GM23338 (cell line): ENCODE data around the gene ABRAXAS1.
"Not testable (repeated sequence)": the region's sequence is repeated elsewhere in the genome, so short reads cannot be mapped to it uniquely, and the experiment has no call there.

Experiments used
- CREB1 ChIP-seq: fragments of 250-450 bp; sonication (Bioruptor Pico); IDR thresholded peaks from 2 replicates; pipeline ENCODE4 v1.5.0; 2020; ENCODE audit warnings: low read depth, mild to moderate bottlenecking, moderate library complexity
- CTCF ChIP-seq, 2 experiments: fragments of 200-600 bp in 1 of 2; sonication (generic) in 1 of 2; conservative IDR thresholded peaks; 2 replicates each; pipeline versions ENCODE4 v1.5.1 to v1.6.1; 2016 to 2017; ENCODE audit warnings: antibody characterized with exemption in 2 of 2, low read depth in 2 of 2, mild to moderate bottlenecking in 2 of 2, moderate library complexity in 1 of 2
- ETS1 ChIP-seq: IDR thresholded peaks from 2 replicates; pipeline ENCODE4 v1.6.1; 2016; ENCODE audit warnings: antibody characterized with exemption
- EZH2 ChIP-seq: fragments of 200-600 bp; sonication (generic); IDR thresholded peaks from one replicate; pipeline ENCODE4 v1.8.0; 2017; ENCODE audit warnings: antibody characterized with exemption, mild to moderate bottlenecking, low read depth; ENCODE audit not compliant: unreplicated experiment
- EZH2phosphoT487 ChIP-seq: fragments of 200-600 bp; sonication (generic); IDR thresholded peaks from one replicate; pipeline ENCODE4 v1.8.1; 2018; ENCODE audit warnings: antibody characterized with exemption; ENCODE audit not compliant: unreplicated experiment
- JUNB ChIP-seq: IDR thresholded peaks from one replicate; pipeline ENCODE4 v1.6.1; 2016; ENCODE audit warnings: antibody characterized with exemption; ENCODE audit not compliant: unreplicated experiment
- NANOG ChIP-seq: IDR thresholded peaks from 2 replicates; pipeline ENCODE4 v1.6.1; 2016; ENCODE audit warnings: antibody characterized with exemption, borderline replicate concordance
- POLR2AphosphoS5 ChIP-seq: IDR thresholded peaks from 2 replicates; pipeline ENCODE4 v1.6.1; 2016; ENCODE audit warnings: antibody characterized with exemption, low read depth
- REST ChIP-seq: IDR thresholded peaks from one replicate; pipeline ENCODE4 v1.6.1; 2018; ENCODE audit warnings: antibody characterized with exemption; ENCODE audit not compliant: unreplicated experiment
- ZNF331 ChIP-seq: fragments of 250-450 bp; sonication (Bioruptor Pico); IDR thresholded peaks from 2 replicates; pipeline ENCODE4 v1.5.0; 2020; ENCODE audit warnings: low read depth, mild to moderate bottlenecking, moderate library complexity
- ZNF462 ChIP-seq: fragments of 250-450 bp; sonication (Bioruptor Pico); IDR thresholded peaks from 2 replicates; pipeline ENCODE4 v1.5.0; 2020; ENCODE audit warnings: mild to moderate bottlenecking, moderate library complexity

- not testable (repeated sequence) for TF ChIP-seq CTCF (conservative IDR thresholded peaks at IDR 0.05; ENCODE audit: low read depth in 2 of 2); POLR2AphosphoS5; EZH2; REST; ZNF462 (CRISPR knock-in tag); EZH2phosphoT487; CREB1 (CRISPR knock-in tag); NANOG; ZNF331; JUNB; ETS1
Observed at GRCh38 chr4:83501671-83502070, 16.8 kb upstream of the ABRAXAS1 start.
